Neuron (in vitro differentiated cells): ENCODE results near the gene PPM1E.

Experiments
- H2AFZ ChIP-seq: one replicate; pipeline ENCODE4 v1.6.1; 2013; ENCODE audit warnings: low read depth, mild to moderate bottlenecking, inconsistent platforms, low read length, moderate library complexity
- H3K27me3 ChIP-seq: one replicate; pipeline ENCODE4 v1.6.1; 2013; ENCODE audit warnings: low read length; ENCODE audit not compliant: insufficient read depth
- H3K36me3 ChIP-seq: one replicate; pipeline ENCODE4 v1.6.1; 2013; ENCODE audit warnings: low read length; ENCODE audit not compliant: insufficient read depth
- H3K4me1 ChIP-seq: one replicate; pipeline ENCODE4 v1.6.1; 2013; ENCODE audit warnings: low read length; ENCODE audit not compliant: insufficient read depth
- H3K4me3 ChIP-seq: 2 replicates; pipeline ENCODE4 v1.5.1; 2013; ENCODE audit warnings: mild to moderate bottlenecking, low read length, moderate library complexity
- H3K9me3 ChIP-seq: one replicate; pipeline ENCODE4 v1.6.1; 2013; ENCODE audit warnings: low read length

The PPM1E gene

GRCh38 chr17:59002126-59002525 is 246.5 kb downstream of the PPM1E start:
- Histone ChIP-seq H3K4me3 (no peak overlapping the region), H3K27me3 (no peaks in the 10 kb centered on the region), H3K36me3 (peaks cover 13% of the 10 kb centered on the region), H3K9me3 (no peaks in the 10 kb centered on the region), H3K4me1 (peaks cover 14% of the 10 kb centered on the region), H2AFZ (no peak overlapping the region)

GRCh38 chr17:59002848-59003247 is 247.2 kb downstream of the PPM1E start:
- H3K4me3 ChIP-seq, result no peak overlapping the region
- H3K4me1 ChIP-seq, result peaks cover 14% of the 10 kb centered on the region
- H3K9me3 ChIP-seq, result no peaks in the 10 kb centered on the region
- peaks cover 13% of the 10 kb centered on the region for H3K36me3 ChIP-seq
- no peak overlapping the region for H2AFZ ChIP-seq
- H3K27me3 ChIP-seq, result no peaks in the 10 kb centered on the region

- H3K36me3 ChIP-seq, result peaks cover 13% of the 10 kb centered on the region
- no peak overlapping the region for H2AFZ ChIP-seq
- no peaks in the 10 kb centered on the region for H3K27me3 ChIP-seq
- H3K4me1 ChIP-seq, result peaks cover 14% of the 10 kb centered on the region
- H3K9me3 ChIP-seq, result no peaks in the 10 kb centered on the region
- H3K4me3 ChIP-seq, result no peak overlapping the region
Measured at GRCh38 chr17:59003860-59004259, 248.2 kb downstream of the PPM1E start.

- peaks cover 8% of the 10 kb centered on the region for H3K36me3 ChIP-seq
- peak overlapping the region; percentile 63 for H2AFZ ChIP-seq
- H3K4me1 ChIP-seq, result peaks cover 14% of the 10 kb centered on the region
- no peaks in the 10 kb centered on the region for H3K9me3 ChIP-seq
- no peaks in the 10 kb centered on the region for H3K27me3 ChIP-seq
- no peak overlapping the region for H3K4me3 ChIP-seq
Measured at GRCh38 chr17:59004338-59005111, 248.9 kb downstream of the PPM1E start.

GRCh38 chr17:59007995-59008394 is 252.3 kb downstream of the PPM1E start:
- peaks cover 3% of the 10 kb centered on the region for H3K4me1 ChIP-seq
- no peak overlapping the region for H3K4me3 ChIP-seq
- H3K9me3 ChIP-seq, result no peaks in the 10 kb centered on the region
- no peaks in the 10 kb centered on the region for H3K27me3 ChIP-seq
- peaks cover 13% of the 10 kb centered on the region for H3K36me3 ChIP-seq
- no peak overlapping the region for H2AFZ ChIP-seq

- H3K36me3 ChIP-seq, result peaks cover 13% of the 10 kb centered on the region
- H3K9me3 ChIP-seq, result no peaks in the 10 kb centered on the region
- no peak overlapping the region for H3K4me3 ChIP-seq
- no peaks in the 10 kb centered on the region for H3K27me3 ChIP-seq
- no peak overlapping the region for H2AFZ ChIP-seq
- peaks cover 3% of the 10 kb centered on the region for H3K4me1 ChIP-seq
Measured at GRCh38 chr17:59008737-59009136, 253.1 kb downstream of the PPM1E start.

GRCh38 chr17:59010026-59010425 is 254.4 kb downstream of the PPM1E start:
- Histone ChIP-seq H3K27me3 (no peaks in the 10 kb centered on the region), H3K4me1 (no peaks in the 10 kb centered on the region), H2AFZ (no peak overlapping the region), H3K36me3 (peaks cover 13% of the 10 kb centered on the region), H3K4me3 (no peak overlapping the region), H3K9me3 (no peaks in the 10 kb centered on the region)

GRCh38 chr17:59011975-59012374 is 256.3 kb downstream of the PPM1E start:
- Histone ChIP-seq H3K9me3 (no peaks in the 10 kb centered on the region), H3K4me1 (no peaks in the 10 kb centered on the region), H3K4me3 (no peak overlapping the region), H3K36me3 (peaks cover 19% of the 10 kb centered on the region), H3K27me3 (no peaks in the 10 kb centered on the region), H2AFZ (no peak overlapping the region)

GRCh38 chr17:59018019-59018418 is 262.4 kb downstream of the PPM1E start:
- Histone ChIP-seq H3K27me3 (no peaks in the 10 kb centered on the region), H3K4me1 (no peaks in the 10 kb centered on the region), H3K9me3 (no peaks in the 10 kb centered on the region), H3K4me3 (no peak overlapping the region), H2AFZ (no peak overlapping the region), H3K36me3 (peaks cover 13% of the 10 kb centered on the region)

GRCh38 chr17:59024916-59025315 is 269.3 kb downstream of the PPM1E start:
- Histone ChIP-seq H3K36me3 (peaks cover 13% of the 10 kb centered on the region), H3K27me3 (no peaks in the 10 kb centered on the region), H3K4me3 (no peak overlapping the region), H2AFZ (no peak overlapping the region), H3K4me1 (peaks cover 5% of the 10 kb centered on the region), H3K9me3 (no peaks in the 10 kb centered on the region)

GRCh38 chr17:59026176-59026939 is 270.7 kb downstream of the PPM1E start:
- H3K4me3 ChIP-seq, result no peak overlapping the region
- no peaks in the 10 kb centered on the region for H3K27me3 ChIP-seq
- no peak overlapping the region for H2AFZ ChIP-seq
- peaks cover 17% of the 10 kb centered on the region for H3K36me3 ChIP-seq
- H3K4me1 ChIP-seq, result peaks cover 5% of the 10 kb centered on the region
- no peaks in the 10 kb centered on the region for H3K9me3 ChIP-seq

GRCh38 chr17:59027750-59028149 is 272.1 kb downstream of the PPM1E start:
- no peaks in the 10 kb centered on the region for H3K9me3 ChIP-seq
- H2AFZ ChIP-seq, result no peak overlapping the region
- peaks cover 5% of the 10 kb centered on the region for H3K4me1 ChIP-seq
- no peaks in the 10 kb centered on the region for H3K27me3 ChIP-seq
- no peak overlapping the region for H3K4me3 ChIP-seq
- peaks cover 26% of the 10 kb centered on the region for H3K36me3 ChIP-seq

GRCh38 chr17:59028328-59028727 is 272.7 kb downstream of the PPM1E start:
- Histone ChIP-seq H3K36me3 (peaks cover 29% of the 10 kb centered on the region), H3K4me3 (no peak overlapping the region), H3K4me1 (peaks cover 5% of the 10 kb centered on the region), H3K27me3 (no peaks in the 10 kb centered on the region), H2AFZ (no peak overlapping the region), H3K9me3 (no peaks in the 10 kb centered on the region)
